A204.1 (cell line): ENCODE results near the gene SUMO3.

Source experiments
- FAIRE-seq: peaks from 2 replicates; lab custom pipeline; 2012; peaks lifted over from hg19 to GRCh38; lab: Jason Lieb, UNC

Gene SUMO3

GRCh38 chr21:44828362-44829056 is 10.6 kb upstream of the SUMO3 start:
- no peak for FAIRE-seq

GRCh38 chr21:44823179-44823660 is 5.4 kb upstream of the SUMO3 start:
- FAIRE-seq = no peak

GRCh38 chr21:44822484-44823178 is 4.8 kb upstream of the SUMO3 start:
- no peak for FAIRE-seq

GRCh38 chr21:44820851-44821250 is 3.0 kb upstream of the SUMO3 start:
- FAIRE-seq = no peak

- no peak for FAIRE-seq
Measured at GRCh38 chr21:44819283-44820243, 1.7 kb upstream of the SUMO3 start.

GRCh38 chr21:44818640-44819011 is 764 bp upstream of the SUMO3 start:
- no peak for FAIRE-seq

GRCh38 chr21:44817506-44817880 is 369 bp downstream of the SUMO3 start:
- FAIRE-seq = no peak

GRCh38 chr21:44816761-44817505 is 929 bp downstream of the SUMO3 start:
- FAIRE-seq = no peak

- FAIRE-seq = no peak
Measured at GRCh38 chr21:44815852-44816628, 1.8 kb downstream of the SUMO3 start.

GRCh38 chr21:44815225-44815624 is 2.6 kb downstream of the SUMO3 start:
- FAIRE-seq = no peak

GRCh38 chr21:44814498-44815023 is 3.3 kb downstream of the SUMO3 start:
- FAIRE-seq = no peak

- no peak for FAIRE-seq
Measured at GRCh38 chr21:44813727-44814126, 4.1 kb downstream of the SUMO3 start.

GRCh38 chr21:44813149-44813548 is 4.7 kb downstream of the SUMO3 start:
- FAIRE-seq = no peak

GRCh38 chr21:44812640-44813039 is 5.2 kb downstream of the SUMO3 start:
- FAIRE-seq = no peak

GRCh38 chr21:44810779-44811178 is 7.1 kb downstream of the SUMO3 start:
- FAIRE-seq = no peak

GRCh38 chr21:44805859-44806258 is 12.0 kb downstream of the SUMO3 start:
- no peak for FAIRE-seq

- FAIRE-seq = no peak
Measured at GRCh38 chr21:44805226-44805625, 12.6 kb downstream of the SUMO3 start.

GRCh38 chr21:44804762-44805161 is 13.1 kb downstream of the SUMO3 start:
- FAIRE-seq = no peak

GRCh38 chr21:44803651-44804050 is 14.2 kb downstream of the SUMO3 start:
- no peak for FAIRE-seq

- no peak for FAIRE-seq
Measured at GRCh38 chr21:44802396-44803153, 15.3 kb downstream of the SUMO3 start.
